Central memory CD4-positive, alpha-beta T cell (primary cell): Measurements from ENCODE around the gene CCDC34.

ENCODE experiments used
- DNase-seq: peaks from one replicate; pipeline ENCODE4 v3.0.0; 2022

CCDC34 gene

GRCh38 chr11:27391331-27392015 is 28.5 kb upstream of the CCDC34 start:
- no peak for DNase-seq

GRCh38 chr11:27390318-27391295 is 27.6 kb upstream of the CCDC34 start:
- no peak for DNase-seq

GRCh38 chr11:27388869-27389268 is 25.9 kb upstream of the CCDC34 start:
- DNase-seq, result no peak

GRCh38 chr11:27388001-27388400 is 25.0 kb upstream of the CCDC34 start:
- DNase-seq, result no peak

- DNase-seq, result no peak
These were observed 24.3 kb upstream of the CCDC34 start for GRCh38 chr11:27387362-27387761.

DNA sequence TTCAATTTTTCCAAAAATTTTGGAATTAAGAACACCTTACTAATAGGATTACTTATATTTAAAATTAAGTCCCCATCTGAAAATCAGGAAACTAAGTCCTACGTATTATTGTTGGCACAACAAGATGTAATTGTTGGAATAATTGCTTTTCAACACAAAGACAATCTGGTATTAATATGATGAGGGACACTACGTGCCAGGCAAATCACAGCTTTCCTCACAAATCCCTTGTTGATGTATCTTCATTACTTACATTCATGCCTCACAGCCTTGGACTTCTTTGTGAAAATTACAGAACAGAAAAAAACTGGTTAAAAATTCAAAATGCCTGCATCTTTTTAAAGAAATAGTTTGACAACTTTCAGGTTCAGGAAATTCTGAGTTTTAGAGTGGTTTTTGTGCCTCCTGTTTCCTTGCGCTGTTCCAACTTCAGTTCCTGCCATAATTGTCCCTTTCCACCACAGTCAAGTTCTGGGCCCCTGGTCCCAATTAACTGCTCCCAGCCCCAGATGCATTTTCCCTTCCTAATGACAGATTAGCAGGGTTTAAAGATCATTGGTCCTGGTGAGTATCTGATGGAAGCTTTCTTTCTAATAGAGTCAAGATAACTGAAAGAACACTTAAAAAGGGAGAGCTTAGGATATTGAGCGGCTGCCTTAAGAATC is 23.3 kb upstream of the CCDC34 start:
- no peak for DNase-seq

DNA sequence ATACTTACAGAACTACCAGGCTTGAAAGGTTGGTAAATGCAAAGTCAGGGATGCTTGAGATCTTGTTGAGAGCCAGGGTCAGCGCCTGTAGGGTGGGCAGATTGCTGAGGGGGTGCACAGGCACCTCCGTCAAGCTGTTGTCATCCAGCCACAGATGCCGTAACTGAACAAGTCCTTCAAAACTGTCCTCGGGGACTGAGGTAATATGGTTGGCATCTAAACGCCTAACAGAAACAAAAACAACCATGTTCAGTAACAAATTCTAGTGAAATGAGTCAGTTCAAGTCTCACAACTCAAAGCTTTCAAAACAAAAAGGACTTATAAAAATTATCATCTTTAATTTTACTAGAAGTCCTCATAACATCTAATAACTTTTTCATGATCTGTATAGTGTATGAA is 22.2 kb upstream of the CCDC34 start:
- no peak for DNase-seq

DNA sequence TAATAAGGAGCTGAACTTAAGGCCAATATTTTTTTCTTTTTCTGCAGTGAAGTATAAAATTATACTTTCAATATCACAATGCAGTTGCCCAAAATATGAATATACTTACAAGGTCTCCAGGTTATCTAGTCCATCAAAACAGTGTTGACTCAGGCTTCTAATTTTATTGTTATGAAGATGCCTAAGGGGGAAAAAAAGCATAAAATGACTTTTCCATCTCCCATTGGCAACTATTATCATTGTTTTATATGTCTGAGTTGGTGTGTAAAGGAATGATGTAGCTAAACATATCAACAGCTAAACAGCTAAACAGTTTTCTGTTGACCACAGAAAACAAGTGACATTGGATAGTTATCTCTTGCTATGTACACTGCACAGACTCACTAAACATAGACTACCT is 21.2 kb upstream of the CCDC34 start:
- DNase-seq, result no peak

- DNase-seq, result no peak
These were observed 20.6 kb upstream of the CCDC34 start for GRCh38 chr11:27383645-27384044.

- DNase-seq, result no peak
These were observed 18.2 kb upstream of the CCDC34 start for GRCh38 chr11:27381238-27381666.

DNA sequence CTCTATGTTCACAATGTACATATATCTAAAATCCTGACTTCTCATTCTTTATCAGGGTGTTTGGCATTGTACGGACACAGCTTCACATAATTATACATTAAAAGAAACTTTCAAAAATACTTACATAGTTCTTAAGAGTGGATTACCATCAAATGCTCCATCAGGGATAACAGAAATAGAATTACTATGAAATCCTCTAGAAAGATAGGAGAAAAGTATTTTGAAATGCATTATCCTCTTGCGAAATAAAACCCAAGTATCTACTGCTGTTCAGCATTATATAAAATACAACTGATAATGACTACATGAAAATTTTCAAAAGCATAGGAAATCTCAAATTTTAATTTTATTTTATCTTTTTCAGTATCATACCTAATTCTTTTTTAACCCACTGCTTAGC is 17.8 kb upstream of the CCDC34 start:
- DNase-seq, result no peak

- DNase-seq, result no peak
These were observed 16.4 kb upstream of the CCDC34 start for GRCh38 chr11:27379449-27379848.

DNA sequence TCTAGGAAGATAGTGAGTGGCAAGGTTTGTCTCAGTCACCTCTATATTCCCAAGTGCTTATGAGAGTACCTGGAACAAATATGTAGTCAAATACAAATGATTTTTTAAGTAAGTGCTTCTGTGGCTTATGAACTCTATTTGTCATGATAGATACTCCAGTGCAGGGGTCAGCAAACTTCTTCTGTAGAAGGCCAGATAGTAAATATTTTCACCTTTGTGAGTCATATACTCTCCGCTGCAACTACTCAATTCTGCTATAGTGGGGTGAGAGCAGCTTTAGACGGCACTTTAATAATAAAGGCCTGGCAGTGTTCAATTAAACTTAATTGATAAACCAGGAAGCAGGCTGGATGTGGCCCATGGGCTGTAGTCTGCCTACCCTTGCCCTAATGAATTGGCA is 12.4 kb upstream of the CCDC34 start:
- DNase-seq, result no peak

DNA sequence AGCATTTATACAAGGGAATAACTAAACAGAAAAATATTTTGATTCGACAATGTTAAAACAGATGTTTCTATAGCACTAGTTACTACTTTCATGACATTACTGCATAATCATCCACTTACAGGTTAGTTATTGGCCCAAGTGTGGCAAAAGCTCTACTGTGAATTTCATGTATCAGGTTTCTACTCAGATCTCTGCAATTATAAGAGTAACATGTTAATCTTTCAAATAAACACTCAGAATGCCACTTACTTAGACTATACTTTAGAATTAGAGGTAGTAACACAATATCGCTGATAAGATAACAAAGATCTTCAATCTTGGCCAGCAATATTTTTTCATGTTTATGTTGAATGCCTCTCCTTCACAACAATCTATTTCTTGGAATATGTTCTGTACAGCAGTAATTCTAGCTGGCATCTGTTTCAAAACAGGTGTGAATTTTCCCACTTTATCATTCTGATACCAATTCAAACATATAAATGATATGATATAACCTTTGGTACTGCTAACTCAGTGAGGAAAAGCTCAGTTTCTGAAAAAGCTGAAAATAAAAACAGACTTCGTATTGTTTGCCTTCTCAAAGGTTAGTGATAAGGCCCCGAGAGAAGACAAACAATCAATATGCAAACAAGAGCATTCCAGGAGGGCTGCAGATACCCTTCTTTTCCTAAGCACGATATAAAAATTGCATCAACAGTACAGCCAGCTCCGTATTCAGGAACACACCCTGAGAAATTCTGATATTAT is 11.0 kb upstream of the CCDC34 start:
- no peak for DNase-seq

DNA sequence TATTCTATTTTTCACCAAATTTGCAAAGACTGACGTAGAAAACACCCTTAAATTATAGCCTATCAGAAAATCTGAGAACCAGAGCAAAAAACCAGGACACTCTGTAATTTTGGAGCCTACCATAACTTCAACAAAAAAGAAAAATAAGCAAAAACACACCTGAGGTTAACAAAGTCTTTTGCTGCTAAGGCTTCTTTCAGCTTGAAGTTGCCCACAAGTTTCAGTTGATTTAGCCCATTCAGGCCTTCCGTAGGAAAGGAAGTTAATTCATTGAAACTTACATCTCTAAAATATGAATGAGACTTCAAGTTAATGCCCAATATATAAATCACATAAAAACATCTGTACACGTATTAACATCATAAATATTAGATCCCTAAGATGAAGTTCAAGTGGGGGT is 10.4 kb upstream of the CCDC34 start:
- no peak for DNase-seq

DNA sequence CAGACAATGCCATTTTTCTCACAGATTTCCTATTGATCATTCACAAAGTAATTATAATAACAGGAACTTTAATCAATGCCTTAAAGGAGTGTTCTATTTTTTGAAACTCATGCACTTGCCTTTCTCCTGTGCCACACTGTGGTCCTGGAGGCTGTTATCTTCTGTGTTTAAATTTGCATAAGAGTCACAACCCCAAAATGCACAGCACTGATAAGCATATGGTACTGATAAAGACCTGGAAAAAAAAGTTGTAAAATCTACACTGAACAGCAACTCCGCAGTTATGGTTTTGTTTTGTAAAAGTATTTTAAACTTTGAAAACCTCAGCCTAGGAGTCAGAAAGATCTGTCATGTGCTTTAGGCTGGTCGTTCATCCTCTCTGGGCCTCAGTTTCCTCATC is 9.1 kb upstream of the CCDC34 start:
- DNase-seq, result no peak

DNA sequence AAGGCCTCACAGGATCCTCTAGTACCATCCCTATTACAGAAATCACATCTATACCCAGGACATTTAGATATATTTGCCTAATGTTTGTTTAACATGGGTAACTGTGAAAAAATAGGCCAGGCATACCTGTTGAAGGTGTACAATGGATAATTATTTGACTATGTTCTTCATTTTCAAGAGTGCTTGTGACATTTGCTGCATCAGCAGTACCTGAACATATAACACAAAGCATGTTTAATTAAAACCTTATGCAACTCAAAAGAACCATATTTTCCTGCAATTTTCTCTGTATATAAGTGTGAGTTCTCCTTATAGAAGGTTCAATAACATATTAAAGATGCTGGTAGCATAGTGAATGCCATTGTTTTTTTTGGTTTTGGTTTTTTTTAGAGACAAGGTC is 8.5 kb upstream of the CCDC34 start:
- no peak for DNase-seq

GRCh38 chr11:27370374-27370773 is 7.4 kb upstream of the CCDC34 start:
- DNase-seq, result no peak

DNA sequence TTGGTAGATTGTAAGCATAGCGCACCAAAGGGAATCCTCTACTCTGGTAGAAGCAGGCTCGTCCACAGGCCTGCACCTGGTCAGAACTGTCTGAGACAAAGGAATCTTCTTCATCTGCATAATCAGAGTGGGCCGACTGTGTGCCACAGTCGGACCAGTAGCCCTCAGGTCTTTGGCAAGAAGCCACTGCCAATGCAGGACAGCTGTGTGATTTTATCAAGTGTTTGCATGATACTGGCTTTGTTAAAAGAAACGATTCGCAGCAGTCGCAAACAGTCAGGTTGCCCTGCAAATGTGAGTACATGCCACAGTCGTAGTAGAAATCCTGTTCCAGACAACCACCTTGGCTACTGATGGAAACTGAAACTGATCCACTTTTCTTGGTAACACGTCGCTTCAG is 4.9 kb upstream of the CCDC34 start:
- no peak for DNase-seq

DNA sequence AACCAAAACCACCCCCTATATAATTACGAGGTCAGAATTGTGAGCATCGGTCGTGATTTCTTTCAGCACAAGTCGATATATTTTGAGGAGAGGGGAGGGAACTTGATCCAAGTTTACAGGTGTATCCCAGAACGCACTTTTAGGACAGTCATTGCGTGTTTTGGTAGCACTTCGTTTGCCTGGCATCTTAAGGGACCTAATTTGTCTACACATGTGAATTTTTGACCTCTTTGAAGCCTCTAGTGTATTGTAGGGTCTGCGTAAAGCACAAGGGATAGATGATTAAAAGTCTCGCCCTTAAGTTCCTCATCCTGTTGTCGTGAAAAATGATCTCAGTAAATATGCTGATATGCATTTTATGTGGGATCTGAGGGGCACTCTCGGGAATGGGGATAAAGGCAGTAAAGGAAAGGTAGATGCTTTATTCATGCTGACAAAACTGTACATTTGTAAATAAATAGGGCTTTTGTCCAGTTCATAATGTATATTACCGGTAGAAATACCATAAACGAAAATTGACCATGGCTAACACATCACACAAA is 632 bp upstream of the CCDC34 start:
- no peak for DNase-seq

GRCh38 chr11:27361649-27362431 is 1.2 kb downstream of the CCDC34 start:
- DNase-seq, result no peak

DNA sequence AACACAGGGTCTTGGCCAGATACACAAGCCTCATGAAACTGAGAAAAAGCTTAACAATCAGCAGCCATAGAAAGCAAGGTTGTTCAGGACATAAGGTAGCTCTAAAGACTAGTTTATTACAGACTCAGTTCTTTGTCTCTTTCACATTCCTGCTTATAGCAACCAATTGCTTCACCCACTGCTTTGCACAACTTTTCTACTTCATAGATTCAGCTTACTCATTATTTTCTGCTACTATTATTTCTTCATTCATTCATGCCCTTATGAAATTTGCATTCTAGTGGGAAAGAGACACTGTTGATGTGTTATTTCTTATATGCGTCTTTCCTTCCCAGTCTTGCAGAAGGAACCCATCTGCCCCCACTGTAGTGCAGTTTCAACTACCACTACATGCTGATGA is 4.7 kb downstream of the CCDC34 start:
- no peak for DNase-seq
